DMS53 (cell line): ENCODE data around the gene TEX12.
"Not testable (repeated sequence)": the region's sequence is repeated elsewhere in the genome, so short reads cannot be mapped to it uniquely, and the experiment has no call there.

Source experiments
- DNase-seq: peaks from one replicate; lab custom pipeline; 2025; lab: John Stamatoyannopoulos, UW

TEX12 gene

GRCh38 chr11:112167145-112167544 lies at the start of gene TEX12:
Gene TEX12 (plus strand): TSS chr11:112167372. CDS start chr11:112169269, 1,897 bp downstream.
- DNase-seq = no peak

DNA sequence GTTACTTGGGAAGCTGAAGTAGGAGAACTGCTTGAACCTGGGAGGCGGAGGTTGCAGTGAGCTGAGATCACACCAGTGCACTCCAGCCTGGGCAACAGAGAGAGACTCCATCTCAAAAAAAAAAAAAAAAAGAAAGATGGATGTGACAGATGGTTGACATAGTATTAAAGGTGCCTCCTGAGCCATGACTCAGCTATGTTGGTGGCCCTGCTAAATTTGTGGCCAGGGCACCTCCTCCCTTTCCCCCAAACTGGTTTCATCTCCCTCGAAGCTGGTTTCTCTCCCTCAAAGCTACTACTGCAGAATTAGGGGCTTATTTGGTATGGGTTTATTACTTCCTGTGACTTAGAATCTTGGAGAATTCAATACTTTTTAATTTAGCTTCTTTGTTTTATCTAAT lies 49.0 kb upstream of the TEX12 start:
- peak; percentile 17 for DNase-seq

DNA sequence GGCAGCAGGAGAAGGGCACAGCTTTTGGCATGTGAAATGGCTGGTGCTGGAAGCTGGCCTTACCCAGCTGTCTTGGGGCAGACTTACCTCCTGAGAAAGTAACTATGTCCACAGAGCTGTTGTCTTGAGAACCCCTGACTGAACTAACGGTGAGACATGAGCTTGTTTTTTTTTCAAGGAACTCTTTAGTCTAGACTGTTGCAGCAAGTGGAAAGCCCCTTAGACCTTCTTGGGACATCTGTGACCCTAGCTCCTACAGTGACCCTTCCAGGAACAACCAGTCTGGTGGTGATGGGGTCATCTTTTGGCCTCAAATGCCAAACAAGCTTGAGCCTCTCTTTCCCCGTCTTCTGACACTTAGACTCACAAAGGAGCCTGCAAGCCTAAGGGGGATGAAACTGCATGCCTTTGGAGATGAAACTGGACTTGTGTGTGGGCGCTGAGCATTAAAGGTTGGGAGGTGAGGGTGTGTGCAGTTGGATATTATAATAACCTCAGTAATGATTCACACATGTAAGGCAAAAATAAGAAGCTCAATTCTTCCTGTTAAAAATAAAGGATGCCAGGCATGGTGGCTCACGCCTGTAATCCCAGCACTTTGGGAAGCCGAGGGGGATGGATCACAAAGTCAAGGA lies 45.1 kb upstream of the TEX12 start:
- DNase-seq = no peak

- DNase-seq = no peak
Measured at GRCh38 chr11:112123129-112123528, 44.0 kb upstream of the TEX12 start.

- DNase-seq = no peak
Measured at GRCh38 chr11:112127056-112127455, 40.1 kb upstream of the TEX12 start.

DNA sequence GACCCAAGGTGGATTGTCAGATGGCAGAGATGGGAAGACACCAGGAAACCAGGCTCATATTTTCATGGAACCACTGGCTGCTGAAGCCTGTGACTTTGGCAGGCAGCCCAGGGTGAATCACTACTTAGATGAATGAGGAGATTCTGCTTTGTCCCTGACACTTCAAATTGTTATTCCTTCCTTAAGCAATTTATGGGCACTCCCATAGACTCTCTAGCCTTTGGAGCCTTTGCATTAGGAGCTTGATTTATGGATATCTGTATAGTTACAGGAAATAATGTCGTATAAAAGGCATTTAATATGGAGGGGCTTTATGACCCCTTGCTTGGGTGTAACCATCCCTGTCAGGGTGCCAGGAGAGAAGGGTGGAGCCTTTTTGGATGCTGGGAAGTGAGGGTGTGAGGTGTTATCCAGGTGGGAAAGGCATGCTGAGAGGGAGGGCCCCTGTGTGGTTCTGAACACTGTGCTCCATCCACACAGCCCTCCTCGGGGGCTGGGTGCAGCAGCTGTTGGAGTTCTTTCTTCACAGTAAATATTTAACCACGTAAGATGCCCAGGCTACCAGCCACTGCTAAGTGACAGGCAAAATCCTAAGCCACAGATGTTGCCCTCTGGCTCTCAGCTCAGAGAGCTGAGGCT lies 38.6 kb upstream of the TEX12 start:
- DNase-seq = peak; percentile 91

DNA sequence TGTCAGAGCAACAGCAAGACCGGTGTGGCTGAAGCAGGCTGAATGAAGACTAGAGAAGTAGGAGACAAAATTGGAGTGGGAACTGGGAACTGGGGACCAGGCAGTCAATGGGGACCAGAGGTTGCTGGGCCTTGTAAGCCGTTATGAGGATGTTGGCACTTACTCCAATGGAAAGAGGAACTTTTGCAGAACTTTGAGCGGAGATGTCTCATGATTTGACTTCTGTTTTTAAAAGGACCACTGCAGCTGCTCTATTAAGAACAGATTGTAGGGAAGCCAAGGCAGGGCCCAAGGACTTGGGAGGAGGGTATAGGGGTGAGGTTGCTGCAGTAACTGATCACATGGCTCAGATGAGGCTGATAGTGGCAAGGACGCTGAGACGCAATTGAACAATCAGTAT lies 37.5 kb upstream of the TEX12 start:
- no peak for DNase-seq

GRCh38 chr11:112132737-112133136 lies 34.4 kb upstream of the TEX12 start:
- no peak for DNase-seq

- no peak for DNase-seq
Measured at GRCh38 chr11:112134473-112134872, 32.7 kb upstream of the TEX12 start.

- DNase-seq = no peak
Measured at GRCh38 chr11:112143597-112143996, 23.6 kb upstream of the TEX12 start.

DNA sequence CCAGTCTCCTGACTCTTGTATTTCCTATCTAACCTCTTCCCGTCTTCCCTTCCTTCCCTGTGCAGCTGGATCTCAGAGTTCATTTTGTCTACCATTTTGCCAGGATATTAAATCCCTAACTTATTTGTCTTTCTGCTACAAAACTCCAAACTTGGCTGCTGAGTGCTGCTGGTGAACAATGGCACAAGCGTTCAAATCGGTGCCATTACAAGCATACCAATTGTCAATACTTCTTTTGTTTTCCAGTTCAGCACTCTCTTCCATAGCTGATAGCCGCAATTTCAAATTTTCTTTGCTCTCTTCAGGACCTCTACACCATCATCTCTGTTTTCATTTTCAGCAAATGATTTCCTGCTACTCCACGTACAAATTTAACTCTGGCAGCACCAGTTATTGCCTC lies 16.7 kb upstream of the TEX12 start:
- DNase-seq = no peak

GRCh38 chr11:112156153-112156955 lies 10.8 kb upstream of the TEX12 start:
- no peak for DNase-seq

GRCh38 chr11:112156956-112157766 lies 10.0 kb upstream of the TEX12 start:
- DNase-seq = peak; percentile 60

DNA sequence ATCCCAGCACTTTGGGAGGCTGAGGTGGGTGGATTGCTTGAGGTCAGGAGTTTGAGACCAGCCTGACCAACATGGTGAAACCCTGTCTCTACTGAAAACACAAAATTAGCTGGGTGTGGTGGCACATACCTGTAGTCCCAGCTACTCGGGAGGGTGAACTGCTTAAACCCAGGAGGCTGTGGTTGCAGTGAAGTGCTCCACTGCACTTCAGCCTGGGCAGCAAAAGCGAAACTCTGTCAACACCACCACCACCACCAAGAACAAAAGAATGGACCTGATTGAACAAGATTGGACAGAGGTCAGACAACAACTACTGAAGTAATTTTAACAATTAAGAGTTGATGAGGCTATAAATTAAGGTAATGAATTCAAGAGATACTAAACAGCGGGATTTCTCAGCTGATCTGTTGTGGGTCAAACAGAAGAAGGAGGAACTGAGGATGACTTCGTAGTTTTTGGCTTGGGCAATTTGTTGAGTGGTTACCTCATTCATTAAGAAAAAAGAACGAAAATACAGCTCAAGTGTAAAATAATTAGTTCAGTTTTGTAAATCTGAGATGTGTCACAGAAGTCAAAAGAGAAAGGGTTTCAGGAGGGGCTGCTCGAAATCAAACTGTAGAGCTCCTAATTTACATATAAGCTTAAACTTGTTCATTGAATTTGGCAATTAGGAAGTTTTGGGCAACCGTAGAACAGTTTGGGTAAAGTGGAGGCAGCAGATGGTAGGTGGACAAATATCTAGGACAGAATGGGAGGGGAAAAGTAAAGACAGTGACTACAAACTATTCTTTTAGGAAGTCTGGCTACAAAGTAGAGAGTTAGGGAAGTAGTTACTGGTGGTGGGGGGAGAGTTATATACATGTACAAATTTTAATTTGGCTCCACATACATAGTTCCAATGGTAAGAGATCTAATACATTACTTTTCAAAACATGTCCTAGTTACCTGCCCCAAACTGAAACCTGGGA lies 7.8 kb upstream of the TEX12 start:
- no peak for DNase-seq

- peak; percentile 5 for DNase-seq
Measured at GRCh38 chr11:112160091-112160848, 6.9 kb upstream of the TEX12 start.

GRCh38 chr11:112161012-112161411 lies 6.2 kb upstream of the TEX12 start:
- DNase-seq = no peak

DNA sequence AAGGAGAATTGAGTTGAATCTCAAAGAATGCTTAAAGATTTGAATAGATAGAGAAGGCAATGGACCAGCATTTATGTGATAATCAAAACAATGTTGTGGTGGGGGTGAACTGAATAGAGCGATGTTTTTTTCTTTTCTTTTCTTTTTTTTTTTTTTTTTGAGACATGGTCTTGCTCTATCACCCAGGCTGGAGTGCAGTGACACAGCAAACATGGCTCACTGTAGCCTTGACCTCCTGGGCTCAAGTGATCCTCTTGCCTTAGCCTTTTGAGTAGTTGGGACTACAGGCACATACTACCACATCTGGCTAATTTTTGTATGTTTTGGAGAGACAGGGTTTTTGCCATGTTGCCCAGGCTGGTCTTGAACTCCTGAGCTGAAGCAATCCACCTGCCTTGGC lies 5.0 kb upstream of the TEX12 start:
- not testable (repeated sequence) for DNase-seq

DNA sequence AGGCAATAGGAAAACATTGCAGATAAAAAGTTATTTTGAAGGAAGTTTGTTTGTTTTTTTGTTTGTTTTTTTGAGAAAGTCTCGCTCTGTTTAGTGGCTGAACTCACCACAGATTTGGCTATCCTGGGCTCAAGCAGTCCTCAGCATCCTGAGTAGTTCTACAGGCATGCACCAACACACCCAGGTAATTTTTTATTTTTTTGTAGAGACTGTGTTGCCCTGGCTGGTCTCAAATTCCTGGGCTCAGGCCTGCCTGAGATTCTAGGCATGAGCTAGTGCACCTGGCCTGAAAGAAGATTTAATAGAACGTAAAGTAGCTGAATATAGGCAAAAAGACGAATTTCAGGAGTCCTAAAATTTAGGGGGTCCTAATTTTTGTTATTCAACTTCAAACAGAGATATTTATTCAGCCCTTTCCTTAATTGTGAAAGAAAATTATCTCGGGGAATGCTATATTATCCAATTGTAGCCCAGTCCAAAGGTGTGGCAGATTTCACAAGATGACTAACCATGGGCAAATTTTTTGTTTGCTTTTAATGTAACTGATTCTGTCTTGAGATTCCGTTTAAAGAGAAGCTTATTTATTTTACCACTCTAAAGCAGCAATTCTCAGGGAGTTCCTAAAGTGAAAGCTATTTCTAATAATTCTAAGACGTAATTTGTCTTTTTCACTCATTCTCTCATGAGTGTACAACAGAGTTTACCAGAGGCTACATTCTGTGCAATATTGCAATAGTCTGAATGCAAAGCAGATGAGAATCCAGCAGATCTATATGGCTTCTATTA lies 4.2 kb upstream of the TEX12 start:
- no peak for DNase-seq

- DNase-seq = no peak
Measured at GRCh38 chr11:112163875-112164685, 3.1 kb upstream of the TEX12 start, which contains the start of gene IL18. Gene IL18 (minus strand): TSS chr11:112164094. CDS start chr11:112155053, 9,041 bp downstream.
